Measurements from ENCODE around the gene FGD1. TPM values are rescaled to one million over a fixed set of nuclear protein-coding genes. Genes with fewer than 3 reads are reported as not detected.

Gene FGD1
- total RNA-seq, 1 experiment from 2014 or later: 36.3 TPM

GRCh38 chrX:54470054-54470760 is 25.8 kb downstream of the FGD1 start:
- H3K4me3 Mint-ChIP-seq: no peak overlapping the region
- DNase-seq (ENCODE audit: low spot score) (no peak), ATAC-seq (no peak)
- peaks cover 26% of the 10 kb centered on the region for H3K36me3 Mint-ChIP-seq
- ChIA-PET POLR2A (no interaction called here), CTCF (no interaction called here)
- no peaks in the 10 kb centered on the region for H3K27me3 Mint-ChIP-seq (ENCODE audit: low read depth)
- no peaks in the 10 kb centered on the region for H3K4me1 Mint-ChIP-seq
- no peak overlapping the region for H3K27ac Mint-ChIP-seq
- TF ChIP-seq ZNF121 (CRISPR knock-in tag; IDR thresholded peaks at IDR 0.05) (no peak), PRRX2 (CRISPR knock-in tag; IDR thresholded peaks at IDR 0.05) (no peak), ZNF423 (CRISPR knock-in tag; IDR thresholded peaks at IDR 0.05) (no peak), ZNF232 (CRISPR knock-in tag; IDR thresholded peaks at IDR 0.05) (no peak), SMAD3 (CRISPR knock-in tag; IDR thresholded peaks at IDR 0.05; ENCODE audit: borderline replicate concordance) (no peak), E2F4 (CRISPR knock-in tag; IDR thresholded peaks at IDR 0.05; ENCODE audit: borderline replicate concordance, low read depth) (no peak)
- TF ChIP-seq, protein P1, sequence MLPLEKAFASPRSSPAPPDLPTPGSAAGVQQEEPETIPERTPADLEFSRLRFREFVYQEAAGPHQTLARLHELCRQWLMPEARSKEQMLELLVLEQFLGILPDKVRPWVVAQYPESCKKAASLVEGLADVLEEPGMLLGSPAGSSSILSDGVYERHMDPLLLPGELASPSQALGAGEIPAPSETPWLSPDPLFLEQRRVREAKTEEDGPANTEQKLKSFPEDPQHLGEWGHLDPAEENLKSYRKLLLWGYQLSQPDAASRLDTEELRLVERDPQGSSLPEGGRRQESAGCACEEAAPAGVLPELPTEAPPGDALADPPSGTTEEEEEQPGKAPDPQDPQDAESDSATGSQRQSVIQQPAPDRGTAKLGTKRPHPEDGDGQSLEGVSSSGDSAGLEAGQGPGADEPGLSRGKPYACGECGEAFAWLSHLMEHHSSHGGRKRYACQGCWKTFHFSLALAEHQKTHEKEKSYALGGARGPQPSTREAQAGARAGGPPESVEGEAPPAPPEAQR (CRISPR knock-in tag; IDR thresholded peaks at IDR 0.05): no peak
- TF ChIP-seq, protein P2, sequence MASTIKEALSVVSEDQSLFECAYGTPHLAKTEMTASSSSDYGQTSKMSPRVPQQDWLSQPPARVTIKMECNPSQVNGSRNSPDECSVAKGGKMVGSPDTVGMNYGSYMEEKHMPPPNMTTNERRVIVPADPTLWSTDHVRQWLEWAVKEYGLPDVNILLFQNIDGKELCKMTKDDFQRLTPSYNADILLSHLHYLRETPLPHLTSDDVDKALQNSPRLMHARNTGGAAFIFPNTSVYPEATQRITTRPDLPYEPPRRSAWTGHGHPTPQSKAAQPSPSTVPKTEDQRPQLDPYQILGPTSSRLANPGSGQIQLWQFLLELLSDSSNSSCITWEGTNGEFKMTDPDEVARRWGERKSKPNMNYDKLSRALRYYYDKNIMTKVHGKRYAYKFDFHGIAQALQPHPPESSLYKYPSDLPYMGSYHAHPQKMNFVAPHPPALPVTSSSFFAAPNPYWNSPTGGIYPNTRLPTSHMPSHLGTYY (CRISPR knock-in tag; IDR thresholded peaks at IDR 0.05): no peak
- TF ChIP-seq, protein P3, sequence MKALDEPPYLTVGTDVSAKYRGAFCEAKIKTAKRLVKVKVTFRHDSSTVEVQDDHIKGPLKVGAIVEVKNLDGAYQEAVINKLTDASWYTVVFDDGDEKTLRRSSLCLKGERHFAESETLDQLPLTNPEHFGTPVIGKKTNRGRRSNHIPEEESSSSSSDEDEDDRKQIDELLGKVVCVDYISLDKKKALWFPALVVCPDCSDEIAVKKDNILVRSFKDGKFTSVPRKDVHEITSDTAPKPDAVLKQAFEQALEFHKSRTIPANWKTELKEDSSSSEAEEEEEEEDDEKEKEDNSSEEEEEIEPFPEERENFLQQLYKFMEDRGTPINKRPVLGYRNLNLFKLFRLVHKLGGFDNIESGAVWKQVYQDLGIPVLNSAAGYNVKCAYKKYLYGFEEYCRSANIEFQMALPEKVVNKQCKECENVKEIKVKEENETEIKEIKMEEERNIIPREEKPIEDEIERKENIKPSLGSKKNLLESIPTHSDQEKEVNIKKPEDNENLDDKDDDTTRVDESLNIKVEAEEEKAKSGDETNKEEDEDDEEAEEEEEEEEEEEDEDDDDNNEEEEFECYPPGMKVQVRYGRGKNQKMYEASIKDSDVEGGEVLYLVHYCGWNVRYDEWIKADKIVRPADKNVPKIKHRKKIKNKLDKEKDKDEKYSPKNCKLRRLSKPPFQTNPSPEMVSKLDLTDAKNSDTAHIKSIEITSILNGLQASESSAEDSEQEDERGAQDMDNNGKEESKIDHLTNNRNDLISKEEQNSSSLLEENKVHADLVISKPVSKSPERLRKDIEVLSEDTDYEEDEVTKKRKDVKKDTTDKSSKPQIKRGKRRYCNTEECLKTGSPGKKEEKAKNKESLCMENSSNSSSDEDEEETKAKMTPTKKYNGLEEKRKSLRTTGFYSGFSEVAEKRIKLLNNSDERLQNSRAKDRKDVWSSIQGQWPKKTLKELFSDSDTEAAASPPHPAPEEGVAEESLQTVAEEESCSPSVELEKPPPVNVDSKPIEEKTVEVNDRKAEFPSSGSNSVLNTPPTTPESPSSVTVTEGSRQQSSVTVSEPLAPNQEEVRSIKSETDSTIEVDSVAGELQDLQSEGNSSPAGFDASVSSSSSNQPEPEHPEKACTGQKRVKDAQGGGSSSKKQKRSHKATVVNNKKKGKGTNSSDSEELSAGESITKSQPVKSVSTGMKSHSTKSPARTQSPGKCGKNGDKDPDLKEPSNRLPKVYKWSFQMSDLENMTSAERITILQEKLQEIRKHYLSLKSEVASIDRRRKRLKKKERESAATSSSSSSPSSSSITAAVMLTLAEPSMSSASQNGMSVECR (CRISPR knock-in tag; IDR thresholded peaks at IDR 0.05; ENCODE audit: borderline replicate concordance): no peak
- no peaks in the 10 kb centered on the region for H3K9me3 Mint-ChIP-seq

GRCh38 chrX:54452920-54453319 is 43.1 kb downstream of the FGD1 start:
- peak; percentile 42 for DNase-seq (ENCODE audit: low spot score)

More at GRCh38 chrX:54452920-54453319, 43.1 kb downstream of the FGD1 start:
- Mint-ChIP-seq H3K9me3 (no peaks in the 10 kb centered on the region), H3K27me3 (ENCODE audit: low read depth) (no peaks in the 10 kb centered on the region), H3K4me1 (no peaks in the 10 kb centered on the region), H3K4me3 (no peak overlapping the region), H3K36me3 (peaks cover 19% of the 10 kb centered on the region), H3K27ac (no peak overlapping the region)
- ATAC-seq: peak; percentile 93
- TF ChIP-seq, protein P4, sequence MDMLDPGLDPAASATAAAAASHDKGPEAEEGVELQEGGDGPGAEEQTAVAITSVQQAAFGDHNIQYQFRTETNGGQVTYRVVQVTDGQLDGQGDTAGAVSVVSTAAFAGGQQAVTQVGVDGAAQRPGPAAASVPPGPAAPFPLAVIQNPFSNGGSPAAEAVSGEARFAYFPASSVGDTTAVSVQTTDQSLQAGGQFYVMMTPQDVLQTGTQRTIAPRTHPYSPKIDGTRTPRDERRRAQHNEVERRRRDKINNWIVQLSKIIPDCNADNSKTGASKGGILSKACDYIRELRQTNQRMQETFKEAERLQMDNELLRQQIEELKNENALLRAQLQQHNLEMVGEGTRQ (CRISPR knock-in tag; IDR thresholded peaks at IDR 0.05): peak; percentile 79
- TF ChIP-seq, protein P5, sequence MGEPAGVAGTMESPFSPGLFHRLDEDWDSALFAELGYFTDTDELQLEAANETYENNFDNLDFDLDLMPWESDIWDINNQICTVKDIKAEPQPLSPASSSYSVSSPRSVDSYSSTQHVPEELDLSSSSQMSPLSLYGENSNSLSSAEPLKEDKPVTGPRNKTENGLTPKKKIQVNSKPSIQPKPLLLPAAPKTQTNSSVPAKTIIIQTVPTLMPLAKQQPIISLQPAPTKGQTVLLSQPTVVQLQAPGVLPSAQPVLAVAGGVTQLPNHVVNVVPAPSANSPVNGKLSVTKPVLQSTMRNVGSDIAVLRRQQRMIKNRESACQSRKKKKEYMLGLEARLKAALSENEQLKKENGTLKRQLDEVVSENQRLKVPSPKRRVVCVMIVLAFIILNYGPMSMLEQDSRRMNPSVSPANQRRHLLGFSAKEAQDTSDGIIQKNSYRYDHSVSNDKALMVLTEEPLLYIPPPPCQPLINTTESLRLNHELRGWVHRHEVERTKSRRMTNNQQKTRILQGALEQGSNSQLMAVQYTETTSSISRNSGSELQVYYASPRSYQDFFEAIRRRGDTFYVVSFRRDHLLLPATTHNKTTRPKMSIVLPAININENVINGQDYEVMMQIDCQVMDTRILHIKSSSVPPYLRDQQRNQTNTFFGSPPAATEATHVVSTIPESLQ (CRISPR knock-in tag; IDR thresholded peaks at IDR 0.05): no peak
- TF ChIP-seq USF1 (CRISPR knock-in tag; IDR thresholded peaks at IDR 0.05) (peak; percentile 69; the same call in 1 of the 2 replicates), ZNF138 (CRISPR knock-in tag; conservative IDR thresholded peaks at IDR 0.05) (no peak), FOXP4 (CRISPR knock-in tag; IDR thresholded peaks at IDR 0.05) (no peak)
- CTCF ChIA-PET: no interaction called here
- POLR2A ChIA-PET: interaction anchor here (0.6 kb wide), 1 partner anchor 342 kb away, joined by 5 read pairs; no protein-coding TSS in a partner anchor

All from WTC11 (cell line).